Measurements from ENCODE around the gene DLK1.

The DLK1 gene

GRCh38 chr14:100780246-100780645 is 53.6 kb downstream of the DLK1 start:
- no peak for DNase-seq

DNA sequence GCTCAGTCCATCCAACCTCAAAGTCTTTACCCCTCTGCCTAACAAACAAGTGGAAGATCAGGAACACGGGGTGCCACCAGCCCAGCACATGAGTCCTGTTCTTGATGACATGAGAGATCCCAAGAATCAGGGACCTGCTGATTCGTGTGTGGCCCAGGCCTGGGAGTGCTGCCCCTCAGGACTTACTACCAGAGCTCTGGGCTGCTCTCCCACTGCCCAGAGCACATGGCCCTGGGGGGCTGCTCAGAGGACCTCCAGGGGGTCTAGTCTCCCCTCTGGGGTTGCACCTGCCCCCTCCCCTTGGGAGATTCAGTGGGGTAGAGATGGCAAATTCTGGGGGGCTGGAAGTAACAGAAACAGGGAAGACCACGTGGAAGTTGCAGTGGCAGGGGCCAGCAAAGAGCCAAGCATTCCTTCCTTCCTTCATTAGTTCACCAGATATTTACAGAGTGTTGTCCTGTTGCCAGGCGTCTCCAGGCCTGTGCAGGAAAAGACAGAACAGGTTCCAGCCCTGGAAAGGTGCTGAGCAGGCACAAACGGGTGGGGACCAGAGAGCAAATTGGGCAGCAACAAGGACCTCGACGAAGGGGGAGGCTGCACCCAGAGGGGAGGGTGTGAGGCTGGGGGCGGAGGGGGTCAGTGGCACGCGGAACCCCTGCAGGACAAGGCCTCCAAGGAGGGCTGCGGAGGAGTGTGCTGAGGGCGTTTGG is 54.1 kb downstream of the DLK1 start:
- DNase-seq, result no peak

DNA sequence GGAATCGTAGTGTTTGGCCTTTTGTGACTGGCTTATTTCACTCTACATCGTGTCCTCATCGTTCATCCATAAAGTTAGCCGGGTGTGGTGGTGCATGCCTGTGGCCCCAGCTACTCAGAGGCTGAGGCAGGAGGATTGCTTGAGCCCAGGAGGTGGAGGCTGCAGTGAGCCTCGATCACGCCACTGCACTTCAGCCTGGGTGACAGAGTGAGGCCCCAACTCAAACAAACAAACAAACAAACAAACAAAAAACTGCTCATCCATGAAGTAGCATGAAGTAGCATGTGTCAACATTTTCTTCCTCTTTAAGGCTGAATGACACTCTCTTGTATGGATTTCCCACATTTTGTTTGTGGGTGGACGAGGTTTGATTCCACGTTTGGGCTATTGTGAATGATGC is 55.3 kb downstream of the DLK1 start:
- no peak for DNase-seq

GRCh38 chr14:100782516-100783320 is 56.0 kb downstream of the DLK1 start:
- no peak for DNase-seq

DNA sequence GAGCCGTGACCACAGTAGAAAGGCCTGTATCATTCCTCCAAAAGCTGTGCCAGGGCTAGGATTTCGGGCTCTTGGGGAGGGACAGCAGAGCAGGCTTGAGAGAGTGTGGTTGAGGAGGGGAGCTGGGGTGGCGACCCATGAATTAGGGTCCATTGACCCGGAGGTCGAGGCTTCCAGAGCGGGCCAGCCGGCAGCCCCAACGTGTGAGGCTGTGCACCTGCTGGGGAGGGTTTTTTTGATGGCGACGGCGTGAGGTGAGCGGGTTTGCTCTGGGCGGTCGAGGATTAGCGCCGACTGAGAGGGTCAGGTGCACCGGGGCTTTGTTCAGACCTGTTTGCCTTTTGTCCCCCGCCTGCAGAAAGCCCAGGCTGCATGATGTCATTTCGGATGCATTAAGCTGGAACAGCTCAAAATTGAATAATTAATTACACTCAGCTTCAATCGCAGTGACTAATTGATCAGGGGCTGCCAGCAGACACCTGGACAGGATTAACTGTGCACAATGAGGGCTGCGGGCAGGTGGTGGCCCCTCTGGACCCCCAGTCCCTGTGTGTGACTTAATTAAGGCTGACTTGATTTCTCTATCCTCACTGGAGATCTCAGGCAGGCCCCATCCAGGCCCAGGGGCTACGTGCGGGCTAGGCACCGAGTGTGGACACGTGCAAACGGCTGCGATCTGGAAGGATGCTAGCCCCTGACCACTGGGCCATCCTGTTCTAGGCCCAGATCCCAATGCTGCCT is 57.1 kb downstream of the DLK1 start:
- no peak for DNase-seq

DNA sequence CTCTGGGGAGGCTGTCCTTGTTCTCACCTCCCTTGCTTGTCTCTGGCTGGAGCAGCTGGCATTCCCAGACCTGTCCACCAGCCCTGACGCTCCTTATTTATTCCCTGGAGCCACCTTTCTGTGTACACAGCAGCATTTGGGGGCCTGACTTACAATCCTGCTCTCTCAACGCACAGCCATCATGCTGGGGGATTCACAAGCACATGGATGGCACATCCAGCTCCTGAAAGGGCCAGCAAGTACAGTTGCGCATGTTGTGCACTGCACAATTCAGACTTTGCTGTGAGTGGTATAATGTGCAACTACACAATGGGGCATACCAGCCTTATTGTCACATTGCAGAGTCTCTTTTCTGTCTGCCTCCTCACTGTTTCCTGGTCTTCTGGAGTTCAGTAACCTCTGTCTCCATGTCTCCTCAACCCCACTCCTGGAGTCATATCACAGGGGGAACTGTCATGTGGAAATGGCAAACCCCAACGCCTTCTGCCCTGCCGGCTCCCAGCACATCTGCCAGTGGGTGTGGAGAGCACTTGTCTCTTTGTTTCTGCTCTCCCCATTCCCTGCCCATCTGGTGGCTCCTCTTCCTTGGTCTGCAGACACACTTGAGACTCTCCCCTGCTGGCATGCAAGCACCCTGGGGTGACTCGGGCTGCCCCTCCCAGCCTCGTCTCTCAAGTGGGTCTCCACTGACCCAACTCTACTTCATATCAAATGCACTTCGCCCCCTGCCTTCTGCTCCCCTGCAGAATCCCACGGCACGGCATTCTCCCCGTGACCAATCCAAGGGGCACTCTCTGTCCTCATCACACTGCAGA is 58.0 kb downstream of the DLK1 start:
- DNase-seq, result no peak

DNA sequence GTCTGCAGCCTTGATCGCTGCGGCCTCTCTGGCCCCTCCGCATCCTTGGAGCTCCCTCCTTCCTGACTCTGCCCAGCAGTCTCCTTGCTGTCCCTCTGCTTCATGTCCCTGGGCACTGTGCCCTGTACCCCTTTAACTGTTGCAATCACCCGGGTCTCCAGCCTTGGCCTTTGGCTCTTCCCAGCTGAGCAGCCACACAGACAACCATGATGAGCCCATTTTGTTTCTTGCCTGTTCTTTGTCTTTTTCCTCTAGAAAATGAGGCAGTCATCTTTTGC is 58.6 kb downstream of the DLK1 start:
- DNase-seq, result no peak

- DNase-seq, result no peak
These were observed 58.9 kb downstream of the DLK1 start for GRCh38 chr14:100785626-100786025.

DNA sequence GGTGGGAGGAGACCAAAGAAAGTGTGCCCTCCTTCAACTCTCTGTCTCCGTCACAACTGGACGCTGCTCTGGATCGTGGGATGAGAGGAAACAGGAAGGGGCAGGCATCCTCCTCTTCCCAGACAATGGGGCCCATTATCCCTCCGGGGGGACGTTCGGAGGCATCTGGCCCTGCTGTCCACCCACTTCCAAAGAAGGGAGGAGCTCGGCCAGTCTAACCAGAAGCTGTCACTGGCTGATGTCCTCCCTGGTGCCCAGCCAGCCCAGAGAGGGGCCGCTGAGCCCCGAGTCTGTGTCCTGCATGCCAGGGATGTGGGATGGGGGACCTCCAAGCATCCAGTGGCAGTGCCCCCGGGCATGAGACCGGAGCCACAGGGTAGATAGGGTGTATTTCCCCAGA is 59.4 kb downstream of the DLK1 start:
- no peak for DNase-seq

GRCh38 chr14:100786576-100787219 is 60.0 kb downstream of the DLK1 start:
- no peak for DNase-seq

DNA sequence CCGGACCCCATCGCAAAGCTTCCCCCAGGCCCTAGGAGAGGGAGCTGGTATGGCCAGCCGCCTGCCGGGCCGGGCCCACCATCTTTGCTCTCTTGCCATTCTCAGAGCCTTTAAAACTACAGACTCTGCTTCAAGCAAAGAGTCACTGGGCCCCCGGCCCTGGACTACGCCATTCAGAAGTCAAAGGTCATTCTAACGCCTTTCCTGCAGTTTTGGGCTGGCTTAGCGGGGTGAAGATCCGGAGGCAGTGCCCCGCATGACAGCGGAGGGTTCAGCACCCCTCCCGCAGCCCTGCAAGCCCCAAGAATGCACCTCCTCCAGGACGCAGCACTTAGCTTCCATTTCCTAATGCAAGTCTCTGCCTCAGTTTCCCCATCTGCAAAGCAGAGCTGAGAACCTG is 61.0 kb downstream of the DLK1 start:
- DNase-seq, result no peak
